Keratinocyte (primary cell): Measurements from ENCODE around the gene SERPINE1. TPM values are rescaled to one million over a fixed set of nuclear protein-coding genes. Genes with fewer than 3 reads are reported as not detected.

Experiments used
- DNase-seq: peaks from one replicate; pipeline ENCODE4 v3.0.0-alpha.2; 2011; ENCODE audit warnings: low read depth, missing footprints, low spot score
- FAIRE-seq: peaks from 2 replicates; lab custom pipeline; 2011; peaks lifted over from hg19 to GRCh38; lab: Jason Lieb, UNC
- H2AFZ ChIP-seq: 2 replicates; pipeline ENCODE4 v1.6.0; 2012; ENCODE audit warnings: low read length, control low read depth, inconsistent platforms; ENCODE audit not compliant: control insufficient read depth
- H3K27ac ChIP-seq: 2 replicates; pipeline ENCODE4 v1.5.1; 2011; ENCODE audit warnings: low read length; ENCODE audit not compliant: control insufficient read depth, insufficient read depth
- H3K27me3 ChIP-seq: 3 replicates; pipeline ENCODE4 v1.6.0; 2011; ENCODE audit warnings: low read length; ENCODE audit not compliant: control insufficient read depth, insufficient read depth; ENCODE audit errors: extremely low read depth
- H3K36me3 ChIP-seq, 2 experiments: 2 replicates in 1 of 2; 3 replicates in 1 of 2; pipeline ENCODE4 v1.5.1; 2011; ENCODE audit warnings: low read length in 2 of 2, mild to moderate bottlenecking in 1 of 2; ENCODE audit not compliant: control insufficient read depth in 2 of 2, insufficient read depth in 2 of 2; ENCODE audit errors: extremely low read depth in 1 of 2
- H3K4me1 ChIP-seq: 3 replicates; pipeline ENCODE4 v1.5.1; 2011; ENCODE audit warnings: low read length; ENCODE audit not compliant: control insufficient read depth, insufficient read depth; ENCODE audit errors: extremely low read depth
- H3K4me2 ChIP-seq: 3 replicates; pipeline ENCODE4 v1.6.0; 2011; ENCODE audit warnings: low read depth, low read length; ENCODE audit not compliant: control insufficient read depth, insufficient read depth; ENCODE audit errors: extremely low read depth
- H3K4me3 ChIP-seq, 3 experiments: fragments of 200-600 bp in 1 of 3; sonication (generic) in 1 of 3; 2 replicates in 2 of 3; 3 replicates in 1 of 3; pipeline ENCODE4 v1.5.1; 2011 to 2016; ENCODE audit warnings: low read length in 3 of 3, mild to moderate bottlenecking in 3 of 3, control low read depth in 2 of 3, inconsistent platforms in 1 of 3, low read depth in 1 of 3, mixed read lengths in 1 of 3, mixed run types in 1 of 3, moderate library complexity in 1 of 3; ENCODE audit not compliant: control insufficient read depth in 2 of 3, insufficient read depth in 2 of 3; ENCODE audit errors: extremely low read depth in 1 of 3
- H3K79me2 ChIP-seq: 2 replicates; pipeline ENCODE4 v1.6.0; 2012; ENCODE audit warnings: low read length; ENCODE audit not compliant: control insufficient read depth, insufficient read depth
- H3K9ac ChIP-seq: 3 replicates; pipeline ENCODE4 v1.6.0; 2011; ENCODE audit warnings: low read length; ENCODE audit not compliant: control insufficient read depth, insufficient read depth; ENCODE audit errors: extremely low read depth
- H3K9me1 ChIP-seq: 3 replicates; pipeline ENCODE4 v1.6.0; 2011; ENCODE audit warnings: low read length; ENCODE audit not compliant: control insufficient read depth, insufficient read depth; ENCODE audit errors: extremely low read depth
- H3K9me3 ChIP-seq: 2 replicates; pipeline ENCODE4 v1.5.1; 2012; ENCODE audit warnings: low read depth, low read length; ENCODE audit not compliant: control insufficient read depth
- H4K20me1 ChIP-seq: 3 replicates; pipeline ENCODE4 v1.6.0; 2011; ENCODE audit warnings: low read length; ENCODE audit not compliant: control insufficient read depth, insufficient read depth; ENCODE audit errors: extremely low read depth
- EZH2 ChIP-seq: IDR thresholded peaks from one replicate; pipeline ENCODE4 v1.6.1; 2012; ENCODE audit warnings: inconsistent platforms, mild to moderate bottlenecking, low read length, moderate library complexity
- dilution Hi-C: fragments of 300-500 bp; cut with MboI; formaldehyde crosslinking; loops from one replicate; pipeline ENCODE4 v1.7.0; 2020; ENCODE audit warnings: low sequenced_read_pairs; ENCODE audit not compliant: extremely low pct_ligation_motif_present
- polyA plus RNA-seq, 5 experiments: library from polyadenylated mRNA; depleted of rRNA in 3 of 5; stranded (reverse) in 3 of 5; stranded (forward) in 1 of 5; unstranded in 1 of 5; fragments of >200 nt; gene quantifications; 1 replicate in 1 of 5; 2 replicates in 3 of 5; 3 replicates in 1 of 5; pipeline versions ENCODE4 v1.2.1 to v1.2.3, GENCODE V29; 2011 to 2012; ENCODE audit warnings: missing spikeins in 2 of 5, low read depth in 1 of 5, low replicate concordance in 1 of 5
- TF ChIP-seq, protein P1 (sequence below), 3 experiments: IDR thresholded peaks in 1 of 3; conservative IDR thresholded peaks in 1 of 3; optimal IDR thresholded peaks in 1 of 3; 2 replicates in 2 of 3; 3 replicates in 1 of 3; pipeline versions ENCODE3 to v1.5.1; 2011; ENCODE audit warnings: low read length in 3 of 3, mild to moderate bottlenecking in 3 of 3, moderate library complexity in 2 of 3, control low read depth in 1 of 3, inconsistent platforms in 1 of 3; ENCODE audit not compliant: insufficient read depth in 2 of 3; ENCODE audit errors: extremely low read depth in 1 of 3

The SERPINE1 gene
- polyA plus RNA-seq, 1 donor (not counting 4 experiments of a cell fraction or from before 2014, with no cell fraction given) = 522 TPM

DNA sequence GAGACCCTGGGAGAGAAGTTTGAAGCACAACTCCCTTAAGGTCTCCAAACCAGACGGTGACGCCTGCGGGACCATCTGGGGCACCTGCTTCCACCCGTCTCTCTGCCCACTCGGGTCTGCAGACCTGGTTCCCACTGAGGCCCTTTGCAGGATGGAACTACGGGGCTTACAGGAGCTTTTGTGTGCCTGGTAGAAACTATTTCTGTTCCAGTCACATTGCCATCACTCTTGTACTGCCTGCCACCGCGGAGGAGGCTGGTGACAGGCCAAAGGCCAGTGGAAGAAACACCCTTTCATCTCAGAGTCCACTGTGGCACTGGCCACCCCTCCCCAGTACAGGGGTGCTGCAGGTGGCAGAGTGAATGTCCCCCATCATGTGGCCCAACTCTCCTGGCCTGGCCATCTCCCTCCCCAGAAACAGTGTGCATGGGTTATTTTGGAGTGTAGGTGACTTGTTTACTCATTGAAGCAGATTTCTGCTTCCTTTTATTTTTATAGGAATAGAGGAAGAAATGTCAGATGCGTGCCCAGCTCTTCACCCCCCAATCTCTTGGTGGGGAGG, 10.8 kb downstream of the SERPINE1 start:
- FAIRE-seq (no peak), DNase-seq (no peak)
- peak overlapping the region; percentile 50 for H3K4me2 ChIP-seq
- no peaks in the 10 kb centered on the region for H3K9me3 ChIP-seq
- H3K4me3 ChIP-seq = no peak overlapping the region
- H3K27me3 ChIP-seq = no peaks in the 10 kb centered on the region
- dilution Hi-C loops = no loop called here
- no peak for TF ChIP-seq EZH2
- TF ChIP-seq, protein P1, sequence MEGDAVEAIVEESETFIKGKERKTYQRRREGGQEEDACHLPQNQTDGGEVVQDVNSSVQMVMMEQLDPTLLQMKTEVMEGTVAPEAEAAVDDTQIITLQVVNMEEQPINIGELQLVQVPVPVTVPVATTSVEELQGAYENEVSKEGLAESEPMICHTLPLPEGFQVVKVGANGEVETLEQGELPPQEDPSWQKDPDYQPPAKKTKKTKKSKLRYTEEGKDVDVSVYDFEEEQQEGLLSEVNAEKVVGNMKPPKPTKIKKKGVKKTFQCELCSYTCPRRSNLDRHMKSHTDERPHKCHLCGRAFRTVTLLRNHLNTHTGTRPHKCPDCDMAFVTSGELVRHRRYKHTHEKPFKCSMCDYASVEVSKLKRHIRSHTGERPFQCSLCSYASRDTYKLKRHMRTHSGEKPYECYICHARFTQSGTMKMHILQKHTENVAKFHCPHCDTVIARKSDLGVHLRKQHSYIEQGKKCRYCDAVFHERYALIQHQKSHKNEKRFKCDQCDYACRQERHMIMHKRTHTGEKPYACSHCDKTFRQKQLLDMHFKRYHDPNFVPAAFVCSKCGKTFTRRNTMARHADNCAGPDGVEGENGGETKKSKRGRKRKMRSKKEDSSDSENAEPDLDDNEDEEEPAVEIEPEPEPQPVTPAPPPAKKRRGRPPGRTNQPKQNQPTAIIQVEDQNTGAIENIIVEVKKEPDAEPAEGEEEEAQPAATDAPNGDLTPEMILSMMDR (optimal IDR thresholded peaks at IDR 0.05 in 1 of 3, IDR thresholded peaks at IDR 0.05 in 1 of 3, conservative IDR thresholded peaks at IDR 0.05 in 1 of 3; ENCODE audit: extremely low read depth in 1 of 3, insufficient read depth in 2 of 3, low read length in 3 of 3) = no peak
- H3K27ac ChIP-seq = peak overlapping the region; percentile 81
- H3K9ac ChIP-seq = peak overlapping the region; percentile 58
- H3K36me3 ChIP-seq = peaks cover 23 to 25% of the 10 kb centered on the region in 2 experiments
- peaks cover 57% of the 10 kb centered on the region for H3K4me1 ChIP-seq
- no peaks in the 10 kb centered on the region for H3K9me1 ChIP-seq
- H2AFZ ChIP-seq = no peak overlapping the region
- peaks cover 3% of the 10 kb centered on the region for H4K20me1 ChIP-seq
- H3K79me2 ChIP-seq = no peaks in the 10 kb centered on the region

DNA sequence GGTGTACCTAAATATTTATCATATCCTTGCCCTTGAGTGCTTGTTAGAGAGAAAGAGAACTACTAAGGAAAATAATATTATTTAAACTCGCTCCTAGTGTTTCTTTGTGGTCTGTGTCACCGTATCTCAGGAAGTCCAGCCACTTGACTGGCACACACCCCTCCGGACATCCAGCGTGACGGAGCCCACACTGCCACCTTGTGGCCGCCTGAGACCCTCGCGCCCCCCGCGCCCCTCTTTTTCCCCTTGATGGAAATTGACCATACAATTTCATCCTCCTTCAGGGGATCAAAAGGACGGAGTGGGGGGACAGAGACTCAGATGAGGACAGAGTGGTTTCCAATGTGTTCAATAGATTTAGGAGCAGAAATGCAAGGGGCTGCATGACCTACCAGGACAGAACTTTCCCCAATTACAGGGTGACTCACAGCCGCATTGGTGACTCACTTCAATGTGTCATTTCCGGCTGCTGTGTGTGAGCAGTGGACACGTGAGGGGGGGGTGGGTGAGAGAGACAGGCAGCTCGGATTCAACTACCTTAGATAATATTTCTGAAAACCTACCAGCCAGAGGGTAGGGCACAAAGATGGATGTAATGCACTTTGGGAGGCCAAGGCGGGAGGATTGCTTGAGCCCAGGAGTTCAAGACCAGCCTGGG, 11.4 kb downstream of the SERPINE1 start:
- Histone ChIP-seq H4K20me1 (peaks cover 3% of the 10 kb centered on the region), H3K27ac (peak overlapping the region; percentile 81), H3K27me3 (no peaks in the 10 kb centered on the region), H2AFZ (no peak overlapping the region), H3K79me2 (no peaks in the 10 kb centered on the region), H3K9me3 (no peaks in the 10 kb centered on the region), H3K4me1 (peaks cover 57% of the 10 kb centered on the region), H3K36me3 (peaks cover 22 to 25% of the 10 kb centered on the region in 2 experiments), H3K4me3 (peak overlapping the region in 1 of 3 experiments; percentile 19), H3K9me1 (no peaks in the 10 kb centered on the region), H3K4me2 (peak overlapping the region; percentile 50), H3K9ac (peak overlapping the region; percentile 58)
- TF ChIP-seq, protein P1 (optimal IDR thresholded peaks at IDR 0.05 in 1 of 3, IDR thresholded peaks at IDR 0.05 in 1 of 3, conservative IDR thresholded peaks at IDR 0.05 in 1 of 3; ENCODE audit: extremely low read depth in 1 of 3, insufficient read depth in 2 of 3, low read length in 3 of 3) = peak in 2 of 3 experiments; percentile 38 to 75
- no peak for TF ChIP-seq EZH2
- dilution Hi-C loops = no loop called here
- DNase-seq (no peak), FAIRE-seq (peak; percentile 58)
